Left hindlimb (tissue), 1 donor: ENCODE results near the gene PTPRCAP.
"Not testable (repeated sequence)": the region's sequence is repeated elsewhere in the genome, so short reads cannot be mapped to it uniquely, and the experiment has no call there.

Source experiments
- DNase-seq: peaks from one replicate; pipeline ENCODE4 v3.0.0-alpha.2; 2018

PTPRCAP gene

DNA sequence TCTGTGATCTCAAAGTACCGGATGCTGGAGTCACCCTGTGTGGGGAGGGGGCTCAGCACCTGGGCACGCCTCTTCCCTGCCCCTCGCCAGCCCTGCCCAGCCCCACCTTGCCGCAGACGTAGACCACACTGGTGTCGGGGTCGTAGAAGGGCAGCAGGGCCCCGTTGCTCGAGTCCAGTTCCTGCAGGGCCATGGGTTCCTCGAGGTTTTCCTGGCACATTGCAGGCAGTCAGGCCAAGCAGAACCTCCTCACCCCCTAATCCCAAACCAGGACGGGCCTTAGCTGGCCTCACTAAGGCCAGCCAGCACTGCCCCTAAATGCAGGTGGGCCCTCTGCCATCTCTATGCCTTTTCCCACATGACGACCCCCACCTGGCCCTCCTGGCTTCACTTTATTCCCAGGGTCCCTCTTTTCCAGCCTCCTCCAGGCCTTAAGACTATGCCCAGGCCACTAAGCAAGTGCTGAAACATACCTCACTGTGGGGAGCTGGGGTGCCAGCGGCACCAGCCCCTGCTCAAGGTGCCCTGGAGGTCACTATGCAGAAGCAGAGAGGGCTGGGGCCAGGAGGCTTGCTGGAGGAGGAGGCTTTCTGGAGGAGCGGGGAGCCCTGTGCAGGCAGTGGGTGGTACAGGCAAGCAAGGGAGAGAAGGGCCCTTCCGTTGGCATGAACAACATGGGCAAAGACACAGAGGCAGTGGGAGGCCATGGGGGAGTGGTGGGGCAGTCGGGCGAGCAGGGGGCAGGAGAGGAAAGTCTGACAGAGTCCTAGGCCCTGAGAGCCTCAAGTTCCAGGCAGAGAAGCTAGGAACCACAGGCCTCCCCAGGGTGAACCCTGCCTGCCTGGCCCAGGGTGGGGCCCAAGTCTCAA, 3.0 kb upstream of the PTPRCAP start:
- DNase-seq, result no peak

- DNase-seq, result no peak
These were observed 2.1 kb upstream of the PTPRCAP start for GRCh38 chr11:67439321-67440228.

- no peak for DNase-seq
These were observed 848 bp upstream of the PTPRCAP start for GRCh38 chr11:67438158-67438902.

- DNase-seq, result no peak
These were observed 301 bp upstream of the PTPRCAP start for GRCh38 chr11:67437809-67438157.

GRCh38 chr11:67436459-67437081, 912 bp downstream of the PTPRCAP start:
- DNase-seq, result no peak

DNA sequence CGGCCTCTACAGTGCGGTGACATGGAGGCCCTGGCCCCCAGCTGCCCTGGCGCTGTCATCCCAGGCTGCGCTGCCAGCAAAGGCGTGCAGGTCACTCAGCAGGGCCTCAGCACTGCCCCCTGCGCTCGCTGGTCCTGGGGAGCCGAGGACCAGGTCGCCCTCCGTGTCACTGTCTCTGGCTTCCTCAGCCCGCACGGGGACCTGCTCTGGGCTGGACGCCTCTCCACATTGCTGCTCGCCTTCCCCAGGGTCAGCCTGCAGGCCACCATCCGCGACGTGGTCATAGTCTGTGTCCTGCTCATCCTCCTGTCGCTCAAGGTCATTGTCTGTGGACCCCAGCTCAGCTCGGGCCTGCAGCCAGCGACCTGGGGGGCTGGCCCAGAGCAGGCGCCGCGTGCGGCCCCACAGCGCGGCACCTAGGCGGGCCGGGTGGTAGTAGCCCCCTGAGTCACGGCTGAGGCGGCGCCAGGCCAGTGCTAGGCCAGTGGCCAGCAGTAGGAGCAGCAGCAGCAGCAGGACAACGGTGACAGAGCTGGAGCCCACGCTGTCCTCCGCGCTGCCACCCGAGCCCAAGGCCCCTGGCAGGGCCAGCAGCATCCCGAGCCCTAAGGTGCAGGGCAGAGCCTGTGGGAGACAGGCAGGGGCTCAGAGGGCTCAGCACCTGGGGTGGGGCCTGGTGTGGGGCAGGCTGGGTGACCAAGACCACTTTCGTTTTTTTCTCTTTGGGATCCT, 1.6 kb downstream of the PTPRCAP start:
- no peak for DNase-seq

DNA sequence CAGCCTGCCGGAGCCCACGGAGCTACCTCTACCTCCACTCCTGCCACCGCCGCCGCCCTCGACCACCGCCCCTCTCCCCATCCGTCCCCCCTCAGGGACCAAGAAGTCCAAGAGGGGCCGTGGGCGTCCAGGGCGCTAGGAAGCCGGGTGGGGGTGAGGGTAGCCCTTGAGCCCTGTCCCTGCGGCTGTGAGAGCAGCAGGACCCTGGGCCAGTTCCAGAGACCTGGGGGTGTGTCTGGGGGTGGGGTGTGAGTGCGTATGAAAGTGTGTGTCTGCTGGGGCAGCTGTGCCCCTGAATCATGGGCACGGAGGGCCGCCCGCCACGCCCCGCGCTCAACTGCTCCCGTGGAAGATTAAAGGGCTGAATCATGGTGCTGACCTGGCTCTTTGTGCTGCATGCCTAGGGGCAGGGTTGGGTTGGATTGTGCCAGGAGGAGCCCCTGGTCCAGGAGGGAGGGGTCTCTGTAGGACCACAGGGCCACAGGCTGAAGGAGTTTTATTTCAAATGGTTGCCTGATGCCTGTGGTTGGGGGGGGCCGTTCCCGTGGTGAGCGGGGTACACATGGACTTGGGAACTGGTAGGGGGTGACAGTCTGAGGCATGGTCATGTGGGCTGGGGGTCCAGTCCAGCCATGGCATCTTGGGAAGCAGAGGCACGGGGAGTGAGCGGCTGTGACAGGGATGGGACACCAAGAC, 2.3 kb downstream of the PTPRCAP start:
- DNase-seq, result no peak

DNA sequence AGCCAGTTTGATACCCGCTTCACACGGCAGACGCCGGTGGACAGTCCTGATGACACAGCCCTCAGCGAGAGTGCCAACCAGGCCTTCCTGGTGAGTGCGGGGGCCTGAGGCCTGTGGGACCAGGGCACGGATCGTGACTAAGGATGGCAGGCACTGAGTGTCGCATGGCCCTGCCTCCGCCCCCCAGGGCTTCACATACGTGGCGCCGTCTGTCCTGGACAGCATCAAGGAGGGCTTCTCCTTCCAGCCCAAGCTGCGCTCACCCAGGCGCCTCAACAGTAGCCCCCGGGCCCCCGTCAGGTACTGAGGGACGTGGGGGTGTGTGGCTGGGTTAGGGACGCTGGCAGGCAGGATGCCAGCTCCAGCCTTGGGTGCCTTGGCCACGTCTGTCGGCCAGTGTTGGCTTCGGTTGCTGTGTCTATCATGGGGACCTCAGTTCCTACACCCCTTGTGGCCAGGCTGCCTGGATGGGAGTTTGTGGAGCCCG, 3.0 kb downstream of the PTPRCAP start:
- no peak for DNase-seq

GRCh38 chr11:67433536-67434394, 3.7 kb downstream of the PTPRCAP start:
- DNase-seq, result no peak

- no peak for DNase-seq
These were observed 4.7 kb downstream of the PTPRCAP start for GRCh38 chr11:67432655-67433349.

- DNase-seq, result no peak
These were observed 5.9 kb downstream of the PTPRCAP start for GRCh38 chr11:67431346-67432249.

- no peak for DNase-seq
These were observed 7.8 kb downstream of the PTPRCAP start for GRCh38 chr11:67429722-67430121.

- DNase-seq, result no peak
These were observed 8.3 kb downstream of the PTPRCAP start for GRCh38 chr11:67429038-67429668.

DNA sequence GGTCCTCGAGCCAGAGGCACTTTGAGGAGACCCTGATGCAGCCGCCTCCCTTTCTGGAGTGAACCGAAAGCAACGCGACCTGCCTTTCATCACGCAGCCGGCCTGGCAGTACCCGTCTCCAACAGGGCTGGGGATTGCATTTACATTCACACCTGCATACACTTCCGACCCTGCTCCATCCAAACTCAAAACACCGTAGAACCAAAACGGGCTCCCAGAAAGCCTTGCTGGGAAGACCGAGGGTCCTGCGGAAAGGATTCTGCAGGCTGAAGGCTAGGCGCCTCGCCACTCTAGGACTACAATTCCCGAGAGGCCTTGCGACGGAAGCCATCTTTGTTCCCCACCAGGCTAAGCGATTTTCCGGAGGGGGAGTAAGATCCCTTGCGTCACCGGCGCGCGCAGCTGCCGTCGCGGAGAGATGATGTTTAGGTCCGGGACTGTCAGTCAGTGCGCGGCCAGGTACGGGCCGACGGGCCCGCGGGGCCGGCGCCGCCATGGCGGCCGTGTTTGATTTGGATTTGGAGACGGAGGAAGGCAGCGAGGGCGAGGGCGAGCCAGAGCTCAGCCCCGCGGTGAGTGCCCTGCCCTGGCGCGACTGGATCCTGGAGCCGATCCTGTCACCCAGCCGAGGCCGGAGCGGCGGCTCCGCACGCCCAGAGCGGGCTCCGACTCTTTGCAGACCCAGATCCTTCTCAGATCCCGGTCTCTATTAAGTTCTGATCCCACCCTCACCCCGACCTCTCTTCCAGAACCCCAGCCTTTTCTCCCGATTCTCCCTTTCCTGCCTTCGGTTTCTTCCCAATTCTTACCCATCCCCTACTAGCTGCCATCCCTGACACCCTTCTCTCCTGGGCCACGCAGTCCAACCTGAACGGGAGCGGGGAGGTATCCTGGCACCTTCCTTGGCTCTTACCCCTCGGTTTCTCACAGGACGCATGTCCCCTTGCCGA, 9.2 kb downstream of the PTPRCAP start, which contains the start of gene RPS6KB2:
Gene RPS6KB2, plus strand, starts transcription at position 443 of the 950 bp plus-strand sequence. Its CDS starts 52 bp downstream, at position 495.
- peak; percentile 98 for DNase-seq

- not testable (repeated sequence) for DNase-seq
These were observed 10.1 kb downstream of the PTPRCAP start for GRCh38 chr11:67427364-67427859.
